Fibroblast of gingiva (primary cell): ENCODE measurements around the gene TFIP11.

Source experiments
- DNase-seq: peaks from one replicate; pipeline ENCODE4 v3.0.0-alpha.2; 2011; ENCODE audit warnings: low read depth

The TFIP11 gene

DNA sequence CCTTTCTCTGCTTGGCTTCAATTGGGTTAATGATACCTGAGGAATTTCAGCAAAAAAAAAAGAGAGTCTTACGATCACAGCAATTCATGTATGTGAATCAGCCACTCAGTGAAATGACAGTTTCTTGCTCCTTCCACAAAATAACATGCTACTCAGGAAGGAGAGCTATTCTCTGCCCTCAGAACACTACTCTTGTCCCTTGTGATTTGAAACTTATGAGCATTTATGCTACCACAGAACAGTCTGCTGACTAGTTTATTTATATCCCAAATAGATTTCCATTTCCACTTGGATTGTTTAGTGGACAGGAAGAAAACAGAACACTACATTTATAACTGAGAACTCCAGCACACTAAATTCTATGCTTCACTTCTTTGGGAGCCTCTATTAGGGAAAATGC is 8.5 kb downstream of the TFIP11 start:
- DNase-seq = no peak

DNA sequence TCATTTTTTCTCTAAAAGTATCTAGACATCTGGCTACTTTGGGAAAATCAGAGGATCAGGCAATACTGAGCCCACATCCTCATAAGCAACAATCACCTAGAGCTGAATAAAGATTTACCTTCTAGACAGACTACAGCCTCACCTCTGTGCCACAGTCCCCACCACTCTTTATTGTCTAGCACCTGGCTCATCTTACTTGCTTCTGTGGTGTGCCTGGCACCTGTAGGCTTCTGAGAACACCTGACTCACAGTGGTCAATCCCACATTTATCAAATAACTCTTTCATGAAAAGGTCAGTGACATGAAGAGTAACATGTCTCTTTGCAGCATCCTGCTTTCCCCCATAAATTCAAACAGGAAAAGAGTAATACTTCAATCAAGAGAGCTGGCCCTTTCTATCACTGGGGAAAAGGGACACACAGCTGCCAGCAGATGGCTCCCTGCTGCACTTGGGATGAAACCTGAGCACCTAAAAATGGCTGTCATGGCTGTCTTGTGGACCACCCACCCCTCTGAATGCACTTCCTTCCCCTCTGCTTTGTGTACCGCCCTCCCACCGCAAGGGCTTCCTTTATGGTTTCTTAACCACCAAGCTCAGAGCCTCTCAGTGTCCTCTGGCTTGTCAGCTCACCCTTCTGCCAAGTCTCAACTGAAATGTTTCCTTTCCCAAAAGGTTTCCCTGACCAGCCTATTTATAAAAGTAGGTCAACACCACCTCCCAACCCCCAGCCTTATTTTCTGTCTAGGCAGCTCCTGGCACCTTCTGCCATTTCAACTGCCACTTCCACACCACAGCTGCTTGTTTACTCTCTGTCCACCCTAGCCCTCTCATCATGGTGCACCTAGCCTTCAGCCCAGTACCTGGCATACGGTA is 9.3 kb downstream of the TFIP11 start:
- peak; percentile 14 for DNase-seq

DNA sequence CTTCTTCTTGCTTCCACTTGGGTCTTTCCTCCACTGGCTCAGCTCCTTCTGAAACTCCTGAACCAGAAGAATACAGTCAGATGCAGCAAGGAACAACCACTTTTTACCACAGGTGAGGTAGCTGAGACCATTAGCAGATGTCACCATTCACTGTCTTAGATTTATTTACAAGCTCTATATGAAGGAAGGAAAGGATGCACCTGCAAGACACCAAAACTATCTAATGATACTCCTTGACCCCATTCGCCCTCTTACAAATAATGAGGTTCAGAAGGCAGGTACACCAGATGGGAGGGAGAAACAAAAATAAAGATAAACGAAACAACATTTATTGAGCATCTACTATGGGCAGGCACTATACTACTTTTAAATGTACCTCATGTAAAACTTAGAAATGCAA is 10.3 kb downstream of the TFIP11 start:
- no peak for DNase-seq

DNA sequence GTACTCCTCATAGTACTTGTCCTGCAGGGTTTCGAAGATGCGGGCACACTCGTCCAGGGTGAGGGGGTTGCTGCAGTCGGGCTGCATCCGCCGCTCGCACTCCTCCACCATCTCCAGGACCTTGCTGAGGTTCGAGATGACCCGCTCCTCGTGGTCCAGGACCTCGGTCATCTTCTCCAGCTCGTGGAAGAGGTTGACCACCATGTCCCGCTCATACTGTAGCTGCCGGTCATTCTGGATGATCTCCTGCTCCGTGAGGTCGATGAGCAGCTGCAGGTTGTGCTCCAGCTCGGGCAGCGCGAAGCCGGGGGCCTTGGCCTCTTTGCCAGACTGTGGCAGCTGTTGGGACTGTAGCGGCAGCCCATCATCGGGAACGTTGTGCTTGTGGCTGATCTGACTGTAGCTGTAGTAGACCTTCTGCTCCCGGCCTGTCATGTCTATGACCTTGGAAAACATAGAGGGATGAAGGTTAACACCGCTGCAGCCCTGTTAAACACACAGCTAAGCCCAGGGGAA is 13.0 kb downstream of the TFIP11 start:
- no peak for DNase-seq

DNA sequence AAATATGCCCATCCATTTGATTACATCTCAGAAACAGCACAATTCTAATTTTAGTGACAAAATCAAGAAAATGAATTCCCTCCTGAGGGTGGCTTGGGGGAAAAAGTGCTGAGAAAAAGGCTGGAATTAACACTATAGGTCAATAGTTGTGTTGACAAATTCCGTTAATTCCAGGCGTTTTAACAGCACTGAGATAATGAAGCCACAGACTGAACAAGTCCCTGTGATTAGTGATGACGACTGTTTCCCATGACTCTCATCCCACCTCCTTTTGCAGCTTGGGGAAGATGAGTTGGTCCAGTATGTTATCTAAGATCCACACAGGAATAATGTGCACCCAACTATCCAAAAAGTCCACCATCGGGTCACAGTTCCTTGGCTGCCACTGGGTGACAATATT is 15.8 kb downstream of the TFIP11 start:
- DNase-seq = no peak

DNA sequence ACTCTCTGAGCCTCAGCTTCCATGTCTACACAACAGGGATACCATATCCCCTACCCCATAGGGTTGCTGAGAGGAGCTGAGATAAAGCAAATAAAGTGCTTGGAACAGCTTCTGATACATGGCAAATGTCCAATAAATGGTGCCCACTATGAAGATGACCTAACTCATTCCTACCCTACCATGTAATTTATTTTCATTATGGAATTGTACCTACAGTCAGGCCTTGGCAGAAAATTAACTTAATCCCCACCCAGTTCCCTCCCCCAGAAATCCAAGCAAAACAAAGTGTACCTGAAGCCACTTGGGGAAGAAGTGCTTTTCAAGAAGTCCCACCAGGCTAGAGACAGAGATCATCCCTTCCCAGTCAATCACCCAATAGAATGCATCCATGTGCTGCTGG is 17.8 kb downstream of the TFIP11 start:
- no peak for DNase-seq

DNA sequence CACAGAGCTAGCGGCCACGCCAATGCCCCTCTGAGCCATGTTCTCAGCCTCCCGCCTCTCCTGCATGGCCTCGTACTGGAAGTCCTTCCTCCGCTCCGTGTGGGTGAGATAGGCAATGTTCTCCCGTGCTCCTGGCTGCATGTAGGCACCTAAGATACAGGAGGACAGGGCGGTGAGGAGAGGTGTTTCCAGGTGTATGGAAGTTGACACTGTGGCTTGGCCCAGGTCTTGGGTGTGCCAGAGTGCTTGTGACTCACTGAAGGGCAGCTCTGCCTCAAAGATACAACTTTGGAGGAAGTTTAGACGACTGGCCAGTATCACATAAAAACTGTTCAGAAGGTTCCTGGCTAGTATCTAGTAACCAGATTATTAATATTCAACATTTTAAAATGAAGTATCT is 20.1 kb downstream of the TFIP11 start:
- no peak for DNase-seq

DNA sequence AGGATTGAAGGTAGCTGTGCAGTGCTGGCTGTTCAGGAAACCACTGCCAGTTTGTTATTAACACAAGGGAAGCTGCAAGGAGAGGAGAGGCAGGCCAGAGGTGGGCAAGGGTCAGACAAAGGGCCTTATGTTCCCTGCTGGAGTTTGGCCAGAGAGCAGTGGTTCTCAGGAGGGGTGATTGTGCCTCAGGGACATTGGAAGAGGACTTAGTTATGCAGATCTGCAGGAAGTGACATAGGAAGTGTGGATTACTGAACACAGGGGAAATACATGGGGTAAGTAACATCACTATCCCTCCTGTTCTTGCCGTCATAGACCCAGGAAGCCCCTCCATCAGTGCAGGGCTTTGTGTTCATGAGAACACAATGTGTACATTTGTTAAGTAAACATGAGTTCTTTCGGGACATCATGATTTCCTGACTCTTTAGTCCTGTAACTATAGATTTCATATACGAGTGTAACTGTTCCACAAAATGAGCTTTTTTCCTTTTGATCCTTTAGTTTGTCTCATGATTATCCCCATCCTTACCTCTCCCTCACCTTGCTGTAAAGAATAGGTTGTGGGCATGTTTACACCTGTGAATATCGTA is 22.7 kb downstream of the TFIP11 start:
- no peak for DNase-seq

DNA sequence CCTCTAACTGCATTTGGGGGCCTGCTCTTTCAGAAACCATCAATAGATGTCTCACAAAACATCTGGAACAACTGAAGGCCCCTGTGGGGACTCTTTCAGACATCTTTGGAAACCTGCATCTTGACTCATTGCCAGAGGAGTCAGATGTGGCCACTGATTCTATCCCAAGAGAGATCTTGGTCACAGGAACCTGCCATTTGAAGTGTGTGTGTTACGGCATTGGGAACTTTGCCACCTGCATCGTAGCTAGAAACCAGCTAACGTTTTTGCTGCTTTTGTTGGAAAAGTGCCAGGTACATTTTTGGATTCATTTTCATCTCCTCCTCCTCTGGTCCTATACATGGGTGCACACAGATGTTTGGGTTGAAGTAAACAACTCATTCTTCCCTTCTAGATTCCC is 24.3 kb downstream of the TFIP11 start:
- DNase-seq = no peak

DNA sequence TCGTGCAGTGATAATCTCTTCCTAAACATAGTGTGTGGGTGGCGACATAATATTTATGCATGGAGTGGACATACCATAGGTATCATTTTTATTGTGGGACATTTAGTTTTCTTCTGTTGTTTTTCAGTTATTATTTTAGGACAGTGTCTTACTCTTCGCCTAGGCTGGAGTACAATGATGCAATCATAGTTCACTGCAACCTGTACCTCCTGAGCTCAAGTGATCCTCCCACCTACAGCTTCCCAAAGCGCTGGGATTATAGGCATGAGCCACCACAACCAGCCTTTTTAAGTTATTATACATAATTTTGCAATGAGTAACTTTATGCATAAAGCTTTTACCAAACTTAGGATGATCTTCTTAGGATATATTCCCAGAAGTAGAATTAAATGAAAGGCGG is 25.9 kb downstream of the TFIP11 start:
- DNase-seq = no peak

DNA sequence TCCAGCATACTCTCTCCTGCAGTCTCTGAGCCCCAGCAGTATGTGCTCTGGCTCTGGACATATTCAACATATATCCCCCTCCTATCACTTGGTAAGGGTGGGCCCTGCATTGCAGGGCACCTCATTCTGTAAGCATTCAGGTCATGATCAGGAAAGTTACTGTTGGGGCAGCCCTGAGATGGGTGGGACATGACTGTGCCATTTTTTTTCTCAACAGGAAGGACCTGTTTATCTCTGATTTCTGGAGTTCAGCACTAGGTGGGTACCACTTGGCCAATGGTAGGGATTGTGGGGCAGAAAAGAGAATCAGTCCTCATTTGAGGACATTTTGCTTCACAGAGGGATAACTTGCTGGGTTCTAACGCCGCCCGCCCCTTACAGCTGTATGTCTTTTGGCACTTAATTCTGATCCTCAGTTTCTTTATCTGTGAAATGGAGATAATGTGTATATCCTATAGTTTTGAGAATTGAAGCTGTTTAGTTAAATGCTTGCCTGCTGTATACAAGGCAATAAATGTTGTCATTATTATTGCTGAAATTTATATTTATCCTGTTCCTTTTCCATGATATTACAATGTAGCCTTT is 26.4 kb downstream of the TFIP11 start:
- DNase-seq = no peak

DNA sequence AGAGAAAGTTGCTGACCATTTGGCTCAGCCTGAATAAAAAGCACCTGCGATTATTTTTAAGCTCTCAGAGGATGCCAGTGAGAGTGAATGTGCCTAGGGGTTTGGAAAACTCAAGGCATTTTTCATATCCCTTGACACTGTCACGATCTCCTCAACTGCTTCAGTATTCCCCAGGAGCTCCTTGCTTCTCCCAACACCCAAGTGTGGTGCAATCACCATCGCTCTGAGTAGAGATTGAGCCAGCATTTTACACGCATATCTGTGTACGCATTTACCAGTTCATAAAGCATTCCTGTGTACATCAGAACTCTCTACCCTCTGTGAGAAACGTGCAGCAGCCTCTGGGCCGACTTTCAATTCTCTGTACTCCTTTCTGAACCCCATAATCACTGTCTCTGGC is 27.3 kb downstream of the TFIP11 start:
- DNase-seq = peak; percentile 37

DNA sequence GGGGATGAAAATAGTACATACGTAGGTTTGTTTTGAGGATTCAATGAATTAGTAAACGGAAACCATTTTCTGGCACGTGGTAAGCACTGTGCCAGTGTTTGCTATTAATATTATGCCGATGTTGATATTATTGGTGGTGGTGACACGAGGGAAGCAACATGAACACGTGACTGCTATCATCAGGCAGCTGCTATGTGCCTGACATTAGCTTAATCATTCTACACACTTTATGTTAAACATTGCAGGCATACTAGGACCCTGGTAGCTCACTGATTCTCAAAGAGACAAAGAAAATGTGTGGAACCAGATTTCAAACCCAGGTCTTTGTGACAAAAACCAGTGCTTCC is 27.9 kb downstream of the TFIP11 start:
- no peak for DNase-seq

DNA sequence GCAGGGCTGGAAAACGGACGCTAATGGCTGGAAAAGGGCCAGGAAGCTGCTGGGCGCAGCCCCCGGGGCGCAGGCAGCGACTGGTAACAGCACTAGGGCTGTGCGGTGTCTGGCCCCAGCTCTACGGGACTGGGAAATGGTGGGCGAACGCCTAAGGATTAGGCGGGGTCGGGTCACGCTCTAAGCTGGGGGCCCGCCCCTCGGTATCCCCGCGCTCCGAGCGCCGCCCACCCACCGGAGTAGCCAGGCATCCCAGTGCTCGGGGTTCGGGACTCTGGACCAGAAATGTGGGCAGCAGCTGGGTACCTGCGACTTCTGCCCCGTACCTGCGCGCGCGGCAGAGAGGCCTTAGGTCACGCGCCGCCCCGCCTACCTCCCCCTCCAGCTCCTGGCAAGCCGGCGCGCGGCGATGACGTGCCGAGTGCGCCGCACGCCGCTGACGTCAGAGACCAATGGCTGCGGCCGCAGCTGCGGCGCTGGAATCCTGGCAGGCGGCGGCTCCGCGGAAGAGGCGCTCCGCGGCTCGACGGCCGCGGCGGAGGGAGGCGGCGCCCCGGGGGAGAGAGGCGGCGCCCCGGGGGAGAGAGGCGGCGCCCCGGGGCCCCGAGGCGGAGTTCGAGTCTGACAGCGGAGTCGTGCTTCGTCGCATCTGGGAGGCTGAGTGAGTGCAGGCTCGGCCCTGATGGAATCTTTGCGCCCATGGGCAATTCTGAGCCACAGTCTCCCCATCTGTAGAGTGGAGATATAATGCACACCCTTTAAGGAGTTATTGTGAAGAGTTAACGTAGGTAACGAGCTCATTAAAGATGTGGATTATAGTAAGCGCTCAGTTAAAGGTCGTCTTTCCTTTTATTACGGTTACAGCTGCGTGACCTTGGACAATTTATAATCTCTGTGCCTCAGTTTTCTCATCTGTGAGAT is 28.6 kb downstream of the TFIP11 start, which contains the start of the genes HPS4 and SRRD:
Gene HPS4, minus strand, starts transcription at position 345 of the 921 bp plus-strand sequence. CDS start 2,021 bp downstream, outside the sequence.
Gene SRRD, plus strand, starts transcription at position 439 of the 921 bp plus-strand sequence. Its CDS starts 14 bp downstream, at position 453.
- peak; percentile 89 for DNase-seq

DNA sequence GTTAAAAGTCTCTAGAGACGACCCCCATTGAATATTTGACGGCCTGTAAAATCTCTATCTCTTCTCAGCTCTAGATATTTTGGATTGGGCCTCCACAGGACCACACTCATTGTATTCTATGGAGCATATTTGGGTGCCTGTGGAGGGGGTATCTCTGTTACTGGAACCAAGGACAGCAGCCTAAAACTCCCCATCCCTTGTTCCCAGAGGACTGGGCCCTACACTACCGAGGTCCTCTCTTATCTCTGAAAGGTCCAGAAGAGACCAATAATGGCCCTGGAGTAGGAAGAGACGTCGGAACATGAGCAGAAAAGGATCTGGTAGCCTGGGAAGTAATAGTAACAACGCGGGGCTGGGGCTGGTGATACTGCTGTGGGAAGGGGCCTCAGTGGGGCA is 29.2 kb downstream of the TFIP11 start:
- no peak for DNase-seq

DNA sequence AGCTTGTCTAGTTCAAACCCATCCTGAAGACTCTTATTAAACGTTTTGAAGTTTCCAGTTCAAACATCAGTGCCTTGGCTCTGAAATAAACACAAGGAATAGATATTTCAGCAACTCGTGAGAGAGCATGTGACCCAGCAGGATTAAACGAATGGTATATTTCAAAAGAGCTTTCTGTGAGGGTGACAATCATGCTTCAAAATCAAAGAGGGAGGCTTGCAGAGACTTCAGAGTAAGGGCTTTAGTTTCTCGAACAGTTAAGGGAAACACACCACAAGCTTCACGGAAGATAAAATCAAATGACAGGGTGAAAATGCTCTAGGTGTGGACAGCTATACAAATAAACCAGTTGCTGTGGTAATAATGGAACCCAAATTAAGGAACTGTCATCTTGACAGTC is 30.1 kb downstream of the TFIP11 start:
- DNase-seq = no peak

DNA sequence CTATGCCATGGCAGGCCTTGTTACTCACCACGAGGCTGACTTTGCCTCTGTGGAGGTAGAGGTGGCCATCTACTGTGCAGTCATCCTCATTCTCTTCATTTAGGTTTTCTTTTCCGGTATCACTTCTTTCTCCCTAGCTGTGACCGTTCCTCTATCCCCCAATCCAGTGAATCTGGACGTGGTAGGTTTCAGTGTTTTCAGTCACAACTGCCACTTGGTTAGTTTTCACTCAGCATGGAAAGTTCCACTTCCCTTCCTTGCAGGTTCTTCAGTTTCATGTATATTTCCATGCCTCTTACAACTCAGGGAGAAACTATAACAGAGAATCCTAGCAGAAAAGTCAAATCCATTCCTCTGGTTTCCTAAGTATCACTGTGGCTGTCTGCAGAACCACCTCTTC is 30.6 kb downstream of the TFIP11 start:
- no peak for DNase-seq

DNA sequence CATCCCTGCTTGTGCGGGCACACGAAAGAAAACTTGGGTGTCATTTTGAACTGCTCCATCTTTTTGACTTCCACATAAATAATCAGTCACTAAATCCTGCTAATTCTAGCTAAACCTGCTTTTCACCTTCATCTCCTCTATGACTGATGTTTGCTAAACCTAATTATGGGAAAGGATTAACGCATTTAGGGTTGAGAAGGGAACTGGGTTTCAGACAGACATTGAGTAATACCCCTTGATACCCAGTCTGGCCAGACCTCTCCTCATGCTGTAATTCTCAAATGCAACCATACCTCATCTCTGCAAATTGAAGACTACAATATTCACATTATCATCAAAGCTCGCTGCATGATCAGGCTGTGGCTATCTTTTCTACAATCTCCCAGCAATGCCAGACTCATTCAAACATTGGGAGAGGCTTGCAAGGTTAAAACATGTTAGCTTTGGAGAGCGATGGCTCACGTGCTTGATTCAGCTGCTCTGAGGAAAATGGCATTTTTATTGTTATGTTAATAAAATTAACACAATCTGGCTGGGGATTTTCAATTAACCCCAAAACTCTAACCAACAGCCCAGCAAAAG is 31.1 kb downstream of the TFIP11 start:
- DNase-seq = no peak

DNA sequence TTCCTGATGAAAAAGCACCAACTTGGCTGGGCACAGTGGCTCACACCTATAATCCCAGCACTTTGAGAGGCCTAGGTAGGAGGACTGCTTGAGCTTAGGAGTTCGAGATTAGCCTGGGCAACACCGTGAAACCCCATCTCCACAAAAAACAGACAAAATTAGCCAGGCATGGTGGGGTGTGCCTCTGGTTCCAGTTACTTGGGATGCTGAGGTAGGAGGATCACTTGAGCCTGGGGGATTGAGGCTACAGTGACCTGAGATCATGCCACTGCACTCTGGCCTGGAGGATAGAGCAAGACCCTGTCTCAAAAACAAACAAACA is 31.7 kb downstream of the TFIP11 start:
- DNase-seq = no peak

DNA sequence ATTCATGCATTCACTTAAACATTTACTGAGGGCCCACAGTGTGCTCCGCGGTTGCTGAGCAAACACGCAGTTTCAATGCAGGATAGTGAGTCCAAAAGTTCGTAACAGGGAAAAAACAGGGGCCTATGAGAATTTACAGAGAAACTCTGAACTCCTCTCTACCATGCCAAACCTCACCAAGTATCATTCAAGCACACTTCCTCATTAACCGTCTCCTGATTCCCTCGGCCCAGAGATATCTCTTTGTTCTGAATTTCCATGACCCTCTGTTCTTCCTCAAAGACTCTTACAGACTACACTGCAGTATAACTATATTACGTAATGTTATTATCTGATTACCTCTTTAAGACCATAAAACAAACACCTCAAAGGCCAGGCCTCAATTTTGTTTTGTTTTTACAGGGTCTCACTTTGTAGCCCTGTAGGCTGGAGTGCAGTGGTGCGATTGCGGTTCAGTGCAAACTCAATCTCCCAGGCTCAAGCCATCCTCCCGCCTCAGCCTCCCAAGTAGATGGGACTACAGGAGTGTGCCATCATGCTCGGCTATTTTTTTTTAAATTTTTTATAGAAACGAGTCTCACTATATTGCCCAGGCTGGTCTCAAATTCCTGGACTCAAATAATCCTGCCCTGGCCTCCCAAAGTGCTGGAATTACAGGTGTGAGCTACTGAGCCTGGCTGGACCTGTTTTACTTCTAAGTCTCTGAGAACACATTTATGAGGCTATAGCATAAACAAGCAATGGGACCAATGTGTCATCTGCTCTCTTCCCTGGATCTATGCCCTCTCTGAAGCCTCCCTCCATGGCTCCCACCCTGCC is 32.3 kb downstream of the TFIP11 start:
- no peak for DNase-seq
